Effector memory CD8-positive, alpha-beta T cell (primary cell): ENCODE results near the gene S100A9.
"Not testable (repeated sequence)": the region's sequence is repeated elsewhere in the genome, so short reads cannot be mapped to it uniquely, and the experiment has no call there.

ENCODE experiments used
- ATAC-seq: fragments of 150-1000 bp; cut with Tn5 transposase; replicated peaks from 2 replicates; pipeline ENCODE4 v1.10.0; 2021; ENCODE audit warnings: mild to moderate bottlenecking, moderate library complexity
- DNase-seq, 3 experiments: peaks; one replicate each; pipeline ENCODE4 v3.0.0; 2021
- H3K27ac Mint-ChIP-seq, 2 donors: one replicate each; pipeline ENCODE4 v1.8.0; 2022; ENCODE audit warnings: mild to moderate bottlenecking in 2 of 2, mixed read lengths in 2 of 2, moderate library complexity in 2 of 2
- H3K27me3 Mint-ChIP-seq, 2 donors: one replicate each; pipeline ENCODE4 v1.8.0; 2022; ENCODE audit warnings: mixed read lengths in 2 of 2
- H3K36me3 Mint-ChIP-seq: one replicate; pipeline ENCODE4 v1.8.0; 2022; ENCODE audit warnings: mild to moderate bottlenecking, moderate library complexity, mixed read lengths; ENCODE audit not compliant: insufficient read depth
- H3K4me1 Mint-ChIP-seq, 2 donors: one replicate each; pipeline ENCODE4 v1.8.0; 2022; ENCODE audit warnings: low read depth in 2 of 2, mixed read lengths in 2 of 2
- H3K4me3 Mint-ChIP-seq, 2 donors: one replicate each; pipeline ENCODE4 v1.8.0; 2022; ENCODE audit warnings: mild to moderate bottlenecking in 2 of 2, mixed read lengths in 2 of 2, moderate library complexity in 2 of 2
- H3K9me3 Mint-ChIP-seq, 2 donors: one replicate each; pipeline ENCODE4 v1.8.0; 2022; ENCODE audit warnings: mixed read lengths in 2 of 2

S100A9 gene

DNA sequence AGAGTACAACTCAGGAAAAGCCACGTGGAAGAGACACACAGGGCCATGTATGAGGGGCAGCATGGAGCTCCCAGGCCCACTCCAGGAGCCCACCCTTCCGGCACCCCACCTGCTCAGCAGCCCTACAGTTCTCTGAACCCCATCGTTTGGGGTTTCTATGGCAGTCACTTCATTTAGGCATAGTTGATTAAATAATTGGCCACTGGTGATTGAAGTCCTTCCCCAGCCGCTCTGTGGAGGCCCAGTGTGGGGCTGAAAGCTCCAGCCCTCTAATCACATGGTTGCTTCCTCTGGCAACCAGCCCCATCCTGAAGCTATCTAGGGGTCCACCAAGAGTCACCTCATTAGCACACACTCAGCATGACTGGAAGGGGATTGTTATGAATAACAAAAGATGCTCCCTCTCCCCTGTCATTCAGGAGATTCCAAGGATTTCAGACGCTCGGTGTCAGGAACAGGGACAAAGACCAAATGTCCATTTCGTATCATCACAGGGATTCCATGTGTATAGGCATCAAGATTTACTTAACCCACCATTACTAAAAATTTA is 46.5 kb downstream of the S100A9 start:
- Mint-ChIP-seq H3K27me3 (peaks cover 46 to 50% of the 10 kb centered on the region in 2 donors), H3K9me3 (no peaks in the 10 kb centered on the region), H3K36me3 (no peaks in the 10 kb centered on the region), H3K4me1 (peaks cover 0 to 6% of the 10 kb centered on the region in 2 donors), H3K4me3 (no peak overlapping the region), H3K27ac (no peak overlapping the region)
- DNase-seq (no peak), ATAC-seq (no peak)

DNA sequence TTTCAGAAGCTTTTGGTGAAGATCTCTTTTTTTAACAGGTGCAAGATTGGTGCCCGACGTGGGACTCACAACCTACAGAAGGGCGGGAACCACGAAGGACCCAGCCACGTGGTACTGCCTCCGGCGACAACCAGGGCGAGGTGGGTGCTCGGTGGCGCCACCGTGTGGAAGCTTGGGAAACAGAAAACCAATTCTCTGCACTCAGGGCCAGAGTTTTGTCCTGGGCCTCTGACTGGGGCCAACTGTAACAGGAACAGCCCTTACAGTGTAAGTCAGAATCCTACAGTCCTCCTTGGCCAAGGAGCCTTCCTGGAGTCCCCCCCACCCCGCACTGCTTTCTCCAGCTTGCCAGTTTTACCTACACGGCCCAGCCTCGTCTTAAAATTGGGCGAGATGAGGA is 47.1 kb downstream of the S100A9 start:
- H3K27ac Mint-ChIP-seq = no peak overlapping the region
- H3K27me3 Mint-ChIP-seq = peaks cover 50 to 52% of the 10 kb centered on the region in 2 donors
- no peaks in the 10 kb centered on the region for H3K9me3 Mint-ChIP-seq
- DNase-seq (peak; percentile 32 to 37 (median 32)), ATAC-seq (peak; percentile 56)
- no peak overlapping the region for H3K4me3 Mint-ChIP-seq
- H3K36me3 Mint-ChIP-seq = no peaks in the 10 kb centered on the region
- peaks cover 0 to 6% of the 10 kb centered on the region in 2 donors for H3K4me1 Mint-ChIP-seq

DNA sequence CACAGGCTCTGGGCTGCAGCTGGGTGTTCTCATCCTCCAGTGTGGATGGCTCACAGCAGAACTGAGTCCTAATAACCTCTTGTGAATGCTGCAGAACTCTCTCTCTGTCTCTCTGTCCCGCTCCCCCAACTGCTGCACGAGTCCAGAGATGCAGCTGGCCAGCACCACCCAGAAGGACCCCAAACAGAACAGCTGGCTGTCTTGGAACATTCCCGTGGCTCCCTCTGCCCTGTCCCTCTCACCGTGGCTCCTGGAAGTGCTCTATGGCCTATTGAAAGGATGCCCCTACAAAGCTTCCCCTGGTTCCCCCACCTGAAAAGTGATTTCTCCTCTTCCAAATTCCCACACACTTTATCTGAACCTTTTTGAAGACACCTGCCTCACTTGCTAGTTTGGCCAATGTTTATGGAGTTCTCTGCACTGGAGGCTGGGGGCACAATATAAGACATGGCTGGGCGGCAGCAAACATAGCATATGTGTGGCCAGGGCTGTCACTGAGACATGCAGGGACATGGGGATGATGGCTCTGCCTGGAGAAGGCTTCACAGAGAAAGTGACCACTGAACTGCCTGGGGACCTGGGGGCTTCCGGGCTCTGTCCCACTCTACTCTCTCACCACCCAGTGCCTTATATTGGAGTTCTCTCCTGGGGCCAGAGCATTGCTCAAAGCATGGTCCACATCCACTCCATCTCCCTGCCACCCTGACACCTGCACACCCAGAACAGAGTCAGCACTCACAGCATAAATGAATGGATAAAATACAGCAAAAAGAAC is 48.4 kb downstream of the S100A9 start:
- H3K27ac Mint-ChIP-seq, DNase-seq, H3K9me3 Mint-ChIP-seq, ATAC-seq, H3K4me3 Mint-ChIP-seq, H3K4me1 Mint-ChIP-seq, H3K36me3 Mint-ChIP-seq: not testable (repeated sequence)
- H3K27me3 Mint-ChIP-seq = peaks cover 54 to 56% of the 10 kb centered on the region in 2 donors

DNA sequence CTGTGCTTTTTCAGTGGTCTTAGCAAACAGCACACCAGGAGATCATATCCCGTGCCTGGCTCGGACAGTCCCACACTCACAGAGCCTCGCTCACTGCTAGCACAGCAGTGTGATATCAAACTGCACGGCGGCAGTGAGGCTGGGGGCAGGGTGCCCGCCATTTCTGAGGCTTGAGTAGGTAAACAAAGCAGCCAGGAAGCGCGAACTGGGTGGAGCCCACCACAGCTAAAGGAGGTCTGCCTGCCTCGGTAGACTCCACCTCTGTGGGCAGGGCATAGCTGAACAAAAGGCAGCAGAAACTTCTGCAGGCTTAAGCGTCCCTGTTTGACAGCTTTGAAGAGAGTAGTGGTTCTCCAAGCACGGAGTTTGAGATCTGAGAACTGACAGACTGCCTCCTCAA is 49.6 kb downstream of the S100A9 start:
- not testable (repeated sequence) for H3K27ac Mint-ChIP-seq, ATAC-seq, H3K4me1 Mint-ChIP-seq, H3K36me3 Mint-ChIP-seq, H3K9me3 Mint-ChIP-seq, H3K4me3 Mint-ChIP-seq, DNase-seq
- peaks cover 53 to 60% of the 10 kb centered on the region in 2 donors for H3K27me3 Mint-ChIP-seq
